ENCODE data around the gene ARFIP2. TPM values are rescaled to one million over a fixed set of nuclear protein-coding genes. Genes with fewer than 3 reads are reported as not detected.

The ARFIP2 gene
- total and polyA plus RNA-seq, 2 of the 8 experiments (the other 6 are each of a cell fraction or from before 2014, with no cell fraction given): 48.3 to 48.7 TPM

DNA sequence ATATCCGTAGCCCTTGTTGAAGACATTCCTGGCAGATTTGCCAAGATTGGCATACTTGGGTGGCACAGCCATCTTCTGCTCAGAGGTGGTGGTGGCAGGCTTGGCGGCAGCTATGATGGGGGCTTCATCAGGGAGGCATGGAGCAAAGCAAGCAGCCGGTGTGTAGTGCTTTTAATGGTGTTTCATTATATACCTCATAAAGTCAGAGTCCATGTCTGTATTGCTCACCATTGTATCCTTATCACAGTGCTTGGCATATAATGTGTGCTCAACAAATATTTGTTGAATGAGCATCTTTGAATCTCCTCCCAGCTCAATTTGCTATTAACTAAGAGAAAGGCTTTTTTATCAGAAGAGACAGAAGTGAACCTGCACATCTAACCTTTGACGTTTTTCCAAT is 8.2 kb upstream of the ARFIP2 start:
- no peak overlapping the region for H2BK12ac ChIP-seq (ENCODE audit: low read depth, low read length)
- no peak overlapping the region for H3K27ac ChIP-seq (ENCODE audit: low read depth, low read length)
- no peak overlapping the region for H4K91ac ChIP-seq (replicated peaks; ENCODE audit: insufficient read length, low read length)
- no peak overlapping the region for H3K9ac ChIP-seq (replicated peaks in 1 of 4; ENCODE audit: extremely low read depth in 1 of 4, low read depth in 3 of 4, low read length in 3 of 4)
- peaks cover 0 to 7% of the 10 kb centered on the region in 2 experiments for H4K20me1 ChIP-seq (replicated peaks in 1 of 2; ENCODE audit: control insufficient read depth in 1 of 2, insufficient read depth in 2 of 2, low read length in 2 of 2)
- H3K23me2 ChIP-seq (ENCODE audit: low read depth, low read length): no peaks in the 10 kb centered on the region
- H3K79me2 ChIP-seq (ENCODE audit: control insufficient read depth in 1 of 2, insufficient read depth in 2 of 2, low read length in 2 of 2): no peaks in the 10 kb centered on the region
- H3K18ac ChIP-seq (ENCODE audit: extremely low read depth, low read length): no peak overlapping the region
- H3K4me2 ChIP-seq (ENCODE audit: insufficient read depth in 1 of 2, low read depth in 2 of 2, low read length in 2 of 2): no peak overlapping the region
- peaks cover 4 to 30% (median 19%) of the 10 kb centered on the region in 4 experiments; a peak in 7 of 8 replicates for H3K36me3 ChIP-seq (ENCODE audit: control insufficient read depth in 2 of 4, insufficient read depth in 4 of 4, low read length in 3 of 4)
- no peak overlapping the region for H3K14ac ChIP-seq (ENCODE audit: insufficient read length)
- FAIRE-seq (no peak), DNase-seq (ENCODE audit: low read depth in 1 of 2, low spot score in 2 of 2) (no peak)
- H3K4me3 ChIP-seq (ENCODE audit: extremely low read depth in 1 of 4, insufficient read depth in 2 of 4, low read depth in 3 of 4, low read length in 4 of 4): no peak overlapping the region
- H3K4me1 ChIP-seq (replicated peaks in 1 of 4; ENCODE audit: control insufficient read depth in 3 of 4, insufficient read depth in 4 of 4, low read length in 3 of 4): no peaks in the 10 kb centered on the region
- no peak overlapping the region for H3K4ac ChIP-seq (replicated peaks; ENCODE audit: insufficient read length, low read depth, low read length)
- no peak overlapping the region for H3K23ac ChIP-seq (ENCODE audit: insufficient read length)
- no peak overlapping the region for H2BK20ac ChIP-seq (ENCODE audit: low read length)
- TF ChIP-seq USF2 (IDR thresholded peaks at IDR 0.05; ENCODE audit: low read length): no peak
- no peak for TF ChIP-seq E2F6 (IDR thresholded peaks at IDR 0.05)
- TF ChIP-seq SAP30 (IDR thresholded peaks at IDR 0.05; ENCODE audit: insufficient read depth, insufficient replicate concordance, low read length): no peak
- no peak for TF ChIP-seq SP2 (IDR thresholded peaks at IDR 0.05; ENCODE audit: low read length)
- TF ChIP-seq SIN3A (conservative IDR thresholded peaks at IDR 0.05 in 1 of 2, IDR thresholded peaks at IDR 0.05 in 1 of 2; ENCODE audit: low read depth in 1 of 2, low read length in 2 of 2): no peak
- no peak for TF ChIP-seq KDM1A (IDR thresholded peaks at IDR 0.05; ENCODE audit: borderline replicate concordance, low read length)
- no peak for TF ChIP-seq BACH1 (IDR thresholded peaks at IDR 0.05; ENCODE audit: low read length)
- TF ChIP-seq CHD2 (IDR thresholded peaks at IDR 0.05; ENCODE audit: low read length): no peak
- TF ChIP-seq SUZ12 (IDR thresholded peaks at IDR 0.05; ENCODE audit: low read length): no peak
- no peak for TF ChIP-seq ZNF274 (IDR thresholded peaks at IDR 0.05; ENCODE audit: borderline replicate concordance, extremely low read depth, low read length)
- no peak for TF ChIP-seq CREB1 (IDR thresholded peaks at IDR 0.05)
- TF ChIP-seq RXRA (IDR thresholded peaks at IDR 0.05; ENCODE audit: insufficient read depth, low read depth, low read length): no peak
- CTCF ChIA-PET (ENCODE audit: partially characterized antibody): interaction anchor here (0.8 to 2.3 kb wide), 11 partner anchors 8 to 110 kb away, joined by 3 to 8 read pairs (median 4); partner anchors contain the start of genes DNHD1 and TIMM10B
- no peak overlapping the region for H3K56ac ChIP-seq (replicated peaks; ENCODE audit: insufficient read length, low read depth, low read length)
- no peak overlapping the region for H2BK5ac ChIP-seq (ENCODE audit: low read depth, low read length)
- WGBS, 2 experiments (ENCODE audit: extremely low coverage in 1 of 2, insufficient coverage in 1 of 2, insufficient read length in 1 of 2, insufficient replicate concordance in 2 of 2, low coverage in 1 of 2, low lambda C conversion rate in 2 of 2, missing lambda C conversion rate in 1 of 2): 87% methylated on average over 4 of the region's 4 CpGs; no CpG with 5 or more reads in 1 of the 2 experiments
- no peak overlapping the region for H4K5ac ChIP-seq (ENCODE audit: insufficient read length, low read depth, low read length)
- H2AFZ ChIP-seq (ENCODE audit: low read length): no peak overlapping the region
- H2AK5ac ChIP-seq (ENCODE audit: low read depth, low read length): no peak overlapping the region
- H3K79me1 ChIP-seq (ENCODE audit: low read depth, low read length): no peaks in the 10 kb centered on the region
- no peak overlapping the region for H4K8ac ChIP-seq (ENCODE audit: extremely low read depth, insufficient read depth, low read length)
- POLR2A ChIA-PET (ENCODE audit: partially characterized antibody): interaction anchor here (1.1 to 2.8 kb wide), 5 partner anchors 9 to 18 kb away, joined by 4 to 8 read pairs (median 5); no protein-coding TSS in a partner anchor
- H3K9me3 ChIP-seq (ENCODE audit: insufficient read depth in 2 of 2, low read depth in 1 of 2, low read length in 1 of 2): no peaks in the 10 kb centered on the region
- no peaks in the 10 kb centered on the region for H3K27me3 ChIP-seq (replicated peaks in 1 of 4; ENCODE audit: control insufficient read depth in 3 of 4, extremely low read depth in 1 of 4, insufficient read depth in 3 of 4, low read length in 3 of 4)
- H2BK120ac ChIP-seq (replicated peaks; ENCODE audit: low read depth, low read length): no peak overlapping the region
- H2BK15ac ChIP-seq (ENCODE audit: low read length): no peak overlapping the region
